ENCODE measurements around the gene CPSF3. TPM values are rescaled to one million over a fixed set of nuclear protein-coding genes. Genes with fewer than 3 reads are reported as not detected.

CPSF3 gene
- total and polyA plus RNA-seq, 9 of the 15 experiments (the other 6 are each of a cell fraction or from before 2014, with no cell fraction given), result 54.2 to 151 (median 94.5) TPM

- intact Hi-C loops (cut with micrococcal nuclease), result loop anchor here (10.0 kb wide), 1 partner anchor 286 kb away; no protein-coding TSS in a partner anchor
- ATAC-seq, result no peak
- WGBS (ENCODE audit: insufficient coverage, low coverage, missing lambda C conversion rate), result 83% methylated on average over 1 of the region's 1 CpG
Measured at GRCh38 chr2:9488583-9489547, 65.4 kb downstream of the CPSF3 start.

More at GRCh38 chr2:9488583-9489547, 65.4 kb downstream of the CPSF3 start:
- Histone ChIP-seq H3K27me3 (ENCODE audit: control insufficient read depth in 2 of 2, insufficient read depth in 2 of 2, low read length in 2 of 2) (no peaks in the 10 kb centered on the region), H3K4me2 (ENCODE audit: insufficient read depth, low read length) (no peak overlapping the region), H3K9ac (ENCODE audit: insufficient read depth in 1 of 2, low read depth in 2 of 2, low read length in 2 of 2) (no peak overlapping the region), H2AFZ (ENCODE audit: low read depth, low read length) (no peak overlapping the region), H3K27ac (ENCODE audit: extremely low read depth, low read depth, low read length) (no peak overlapping the region), H3K36me3 (ENCODE audit: control insufficient read depth, insufficient read depth, low read length) (peaks cover 88% of the 10 kb centered on the region), H3K4me3 (no peak overlapping the region), H3K79me2 (ENCODE audit: control insufficient read depth, insufficient read depth, low read length) (no peaks in the 10 kb centered on the region), H3K9me1 (ENCODE audit: control insufficient read depth, insufficient read depth, low read length) (no peaks in the 10 kb centered on the region), H3K4me1 (replicated peaks in 1 of 2; ENCODE audit: control insufficient read depth in 2 of 2, insufficient read depth in 2 of 2, low read length in 2 of 2) (no peaks in the 10 kb centered on the region), H4K20me1 (replicated peaks; ENCODE audit: control insufficient read depth, insufficient read depth, low read length) (no peaks in the 10 kb centered on the region), H3K9me3 (replicated peaks; ENCODE audit: control insufficient read depth, insufficient read depth, low read depth, low read length) (no peaks in the 10 kb centered on the region)
- ChIA-PET POLR2A (interaction anchor here (1.8 kb wide), 1 partner anchor 42 kb away, joined by 3 read pairs; no protein-coding TSS in a partner anchor), CTCF (ENCODE audit: low intra/inter-chr PET ratio) (no interaction called here)
- no peak for TF ChIP-seq DACH1 (IDR thresholded peaks at IDR 0.05; ENCODE audit: partially characterized antibody)
- no peak for TF ChIP-seq TEAD4 (IDR thresholded peaks at IDR 0.05; ENCODE audit: low read length)
- TF ChIP-seq TEAD4 (CRISPR knock-in tag; IDR thresholded peaks at IDR 0.05; ENCODE audit: borderline replicate concordance), result no peak
- no peak for TF ChIP-seq SMARCA5 (IDR thresholded peaks at IDR 0.05)
- TF ChIP-seq PYGO2 (tag; IDR thresholded peaks at IDR 0.05), result no peak
- no peak for TF ChIP-seq GABPB1 (CRISPR knock-in tag; IDR thresholded peaks at IDR 0.05)
- no peak for TF ChIP-seq PTBP1 (IDR thresholded peaks at IDR 0.05; ENCODE audit: low read depth, low read length)
- no peak for TF ChIP-seq ELF1 (tag; IDR thresholded peaks at IDR 0.05)
- TF ChIP-seq PHF21A (IDR thresholded peaks at IDR 0.05; ENCODE audit: borderline replicate concordance, low read depth), result no peak
- TF ChIP-seq MTF1 (CRISPR knock-in tag; IDR thresholded peaks at IDR 0.05; ENCODE audit: borderline replicate concordance), result no peak
- TF ChIP-seq ZBTB9 (CRISPR knock-in tag; IDR thresholded peaks at IDR 0.05), result no peak
- no peak for TF ChIP-seq UBTF (IDR thresholded peaks at IDR 0.05; ENCODE audit: borderline replicate concordance in 1 of 2, low read depth in 2 of 2, low read length in 2 of 2)
- no peak for TF ChIP-seq WHSC1 (IDR thresholded peaks at IDR 0.05; ENCODE audit: low read length)
- TF ChIP-seq MXD1 (CRISPR knock-in tag; IDR thresholded peaks at IDR 0.05; ENCODE audit: borderline replicate concordance, poor library complexity, severe bottlenecking), result no peak
- TF ChIP-seq SNRNP70 (optimal IDR thresholded peaks at IDR 0.05; ENCODE audit: low read depth, low read length), result no peak
- no peak for TF ChIP-seq SNIP1 (IDR thresholded peaks at IDR 0.05; ENCODE audit: low read depth)
- DNase-seq (ENCODE audit: extremely low read depth in 1 of 4, low spot score in 3 of 4) (no peak), FAIRE-seq (no peak)
- in situ Hi-C loops (cut with MboI), result no loop called here
- BruUV-seq (replicated peaks), result no TSS peak
